HG02763 (cell line): ENCODE results near the gene TNFRSF8.

Experiments used
- ATAC-seq: cut with Tn5 transposase; IDR thresholded peaks from one replicate; pipeline ENCODE4 v1.9.1; 2021; ENCODE audit warnings: mild to moderate bottlenecking, moderate library complexity; ENCODE audit not compliant: unreplicated experiment

TNFRSF8 gene

DNA sequence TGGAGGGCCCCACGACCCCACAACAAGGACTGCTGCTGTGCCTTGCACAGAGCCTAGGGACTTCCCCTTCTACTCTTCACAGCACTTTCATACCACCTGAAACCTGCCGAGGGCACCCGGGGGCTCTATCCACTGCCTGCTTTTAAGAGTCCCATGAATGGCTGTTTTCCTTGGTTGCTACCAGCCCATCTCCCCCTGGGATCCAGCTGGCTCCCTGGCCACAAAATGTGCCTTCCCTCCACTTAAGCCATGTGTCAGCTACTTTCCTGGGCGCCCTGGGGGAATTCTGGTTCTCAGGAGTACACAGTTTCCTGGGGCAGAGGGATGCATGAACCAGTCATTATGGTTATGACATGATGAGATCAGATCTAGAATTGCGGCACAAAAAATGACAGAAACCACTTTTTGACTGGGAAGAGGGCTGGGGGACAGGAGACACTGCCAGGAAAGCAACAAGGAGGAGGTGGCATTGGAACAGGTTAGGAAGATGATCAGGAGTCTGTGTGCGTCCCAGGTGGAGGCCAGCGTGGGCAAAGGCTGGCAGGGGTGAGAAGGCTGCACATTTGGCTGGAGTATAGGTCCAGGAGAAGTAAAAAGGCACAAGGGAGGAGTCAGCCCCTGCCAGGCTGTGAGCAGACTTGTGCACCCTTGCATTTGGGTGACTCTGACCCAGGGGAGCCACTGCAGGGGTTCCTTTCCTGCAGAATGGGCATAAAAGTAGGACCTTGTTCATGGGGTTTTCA is 3.2 kb upstream of the TNFRSF8 start:
- no peak for ATAC-seq

DNA sequence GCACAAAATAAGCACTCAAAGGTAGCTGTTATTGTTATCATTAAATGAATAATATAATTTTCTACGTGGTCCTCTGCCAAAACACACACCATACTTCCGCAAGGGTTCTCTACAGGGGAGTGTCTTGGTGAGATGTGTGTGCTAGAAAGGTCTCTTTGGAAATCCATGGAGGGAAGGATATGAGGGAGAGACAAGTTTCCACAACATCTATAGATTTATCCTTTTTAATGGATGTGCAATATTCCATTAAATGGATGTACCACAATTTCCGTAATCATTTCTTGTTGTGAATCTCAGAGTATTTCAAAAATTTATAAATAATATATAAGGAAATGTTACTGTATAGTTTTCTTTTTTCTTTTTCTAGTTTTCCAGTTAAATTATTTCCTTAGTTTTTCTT is 2.6 kb upstream of the TNFRSF8 start:
- no peak for ATAC-seq

DNA sequence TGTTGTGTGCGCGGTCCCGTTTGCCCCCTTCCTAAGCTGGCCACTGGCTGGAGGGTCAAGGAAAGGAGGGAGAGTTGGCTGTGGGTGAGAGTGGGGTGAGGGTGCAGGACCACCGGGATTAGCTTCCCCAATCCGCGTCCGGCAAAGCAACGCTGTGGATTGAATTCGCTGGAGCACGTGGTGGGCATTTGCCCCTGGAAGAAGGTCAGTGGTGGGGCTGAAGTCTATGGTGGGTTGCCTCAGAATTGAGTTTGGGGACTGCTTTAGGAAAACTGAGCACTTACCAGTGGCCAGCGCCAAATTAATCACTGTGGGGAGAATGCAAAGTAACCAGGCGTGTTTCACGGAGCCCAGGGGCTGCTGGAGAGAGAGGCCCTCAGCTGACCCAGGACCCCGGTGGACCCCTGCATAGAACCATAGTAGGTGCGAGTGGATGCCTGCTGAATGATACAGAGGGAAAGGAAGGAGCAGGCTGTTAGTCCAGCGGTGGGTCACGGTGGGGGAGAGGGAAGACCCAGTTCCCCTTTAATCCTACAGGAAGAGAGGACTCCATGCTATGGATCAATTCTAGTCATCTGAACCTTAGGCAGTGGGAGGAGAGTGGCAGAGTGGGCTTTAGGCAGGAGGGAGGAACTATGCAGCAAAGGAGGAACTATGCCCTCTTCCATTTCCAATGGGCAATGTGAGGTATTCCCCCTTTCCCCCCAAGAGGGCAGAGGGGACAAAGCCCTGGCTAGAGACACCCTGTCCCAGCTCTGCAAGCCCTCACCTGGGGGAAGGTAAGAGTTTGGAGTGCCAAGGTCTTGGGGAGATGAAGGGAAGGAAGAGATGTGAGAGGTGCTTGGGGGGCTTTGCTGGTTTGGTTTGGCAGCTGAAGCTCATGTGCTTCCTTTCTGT is 1.2 kb downstream of the TNFRSF8 start:
- no peak for ATAC-seq

DNA sequence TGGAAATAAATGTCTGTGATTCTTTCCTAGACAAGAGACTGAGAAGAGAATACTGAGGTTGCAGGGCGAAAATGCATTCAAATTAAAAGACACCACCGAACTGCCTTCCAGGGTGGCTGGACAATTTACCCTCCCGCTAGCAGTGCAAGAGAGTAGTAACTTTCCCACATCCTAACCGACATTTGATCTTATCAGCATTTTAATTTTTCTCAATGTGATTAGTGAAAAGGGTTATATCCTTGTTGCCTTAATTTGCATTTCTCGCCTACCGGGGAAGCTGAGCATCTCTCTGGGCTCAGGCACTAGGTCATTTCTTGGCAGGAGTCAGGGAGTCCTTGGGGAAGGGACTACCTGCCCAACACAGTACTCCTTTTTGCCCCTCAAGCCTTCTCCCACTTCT is 2.8 kb downstream of the TNFRSF8 start:
- ATAC-seq = no peak

DNA sequence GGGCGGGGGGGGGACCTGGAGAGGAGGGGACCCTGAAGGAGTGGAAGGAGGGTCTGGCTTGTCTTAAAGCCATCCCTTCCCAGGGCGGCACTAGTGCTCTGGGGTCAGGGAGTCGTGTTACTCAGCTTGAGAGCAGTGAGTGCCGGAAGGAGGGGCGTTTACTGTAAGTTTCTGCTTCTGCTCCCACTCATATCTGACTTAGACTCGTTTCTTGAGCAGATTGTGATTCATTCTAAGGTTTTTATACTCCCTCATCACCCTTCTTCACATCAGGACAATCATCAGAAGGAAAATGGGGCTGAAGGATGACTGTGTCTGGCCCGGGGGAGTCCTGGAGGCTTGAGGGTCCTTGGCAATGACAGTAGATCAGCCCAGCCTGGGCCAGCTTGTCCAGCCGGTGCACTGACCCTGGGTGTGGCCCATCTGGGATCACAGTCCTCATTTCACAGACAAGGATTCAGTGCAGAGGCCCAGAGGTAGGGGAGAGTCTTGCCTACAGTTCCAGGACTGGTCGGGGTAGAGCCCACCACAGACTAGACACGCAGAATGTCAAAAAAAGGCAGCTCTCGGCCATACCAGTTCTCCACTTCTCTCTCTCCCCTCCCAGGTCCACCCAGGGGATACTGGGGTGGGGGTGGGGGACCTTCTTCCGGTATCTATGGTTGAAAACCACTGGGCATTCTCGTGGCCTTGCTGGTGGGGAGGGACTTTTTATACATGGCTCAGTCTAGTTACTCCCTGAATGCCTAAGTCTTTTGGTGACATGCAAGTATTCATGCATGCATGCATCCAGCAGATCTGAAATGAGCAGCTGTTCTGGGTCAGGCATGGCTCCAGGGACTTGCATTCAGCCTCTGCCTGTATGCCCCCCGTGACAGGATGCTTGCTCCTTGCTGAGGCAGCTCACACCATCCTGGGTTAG is 5.1 kb downstream of the TNFRSF8 start:
- ATAC-seq = no peak

DNA sequence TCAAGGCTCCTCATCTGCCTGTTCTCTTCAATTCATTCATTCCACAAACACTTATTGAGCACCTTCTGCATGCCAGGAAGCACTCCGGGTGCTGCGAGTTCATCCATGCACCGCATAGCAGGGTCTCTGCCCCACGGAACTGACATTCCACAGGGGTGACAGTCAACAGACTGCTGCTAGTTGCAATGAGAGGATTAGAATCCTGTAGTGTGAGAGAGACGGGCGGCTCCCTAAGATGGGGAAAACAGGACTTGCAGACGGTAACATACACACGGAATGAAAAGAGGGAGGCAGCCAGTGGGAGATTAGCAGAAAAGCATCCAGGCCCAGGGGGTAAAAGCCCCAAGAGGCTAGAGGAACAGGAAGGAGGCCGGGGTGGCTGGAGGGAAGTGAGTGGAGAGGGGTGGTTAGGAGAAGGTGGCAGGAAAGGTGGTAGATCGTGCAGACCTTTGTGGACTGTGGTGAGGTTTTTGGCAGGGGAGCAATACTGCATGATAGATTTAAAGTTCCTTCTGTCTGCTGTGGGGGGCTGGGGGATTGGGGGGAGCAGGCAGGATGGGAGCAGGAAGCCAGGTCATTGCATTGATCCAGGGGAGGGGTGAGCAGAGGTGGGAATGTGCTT is 6.6 kb downstream of the TNFRSF8 start:
- ATAC-seq = no peak

DNA sequence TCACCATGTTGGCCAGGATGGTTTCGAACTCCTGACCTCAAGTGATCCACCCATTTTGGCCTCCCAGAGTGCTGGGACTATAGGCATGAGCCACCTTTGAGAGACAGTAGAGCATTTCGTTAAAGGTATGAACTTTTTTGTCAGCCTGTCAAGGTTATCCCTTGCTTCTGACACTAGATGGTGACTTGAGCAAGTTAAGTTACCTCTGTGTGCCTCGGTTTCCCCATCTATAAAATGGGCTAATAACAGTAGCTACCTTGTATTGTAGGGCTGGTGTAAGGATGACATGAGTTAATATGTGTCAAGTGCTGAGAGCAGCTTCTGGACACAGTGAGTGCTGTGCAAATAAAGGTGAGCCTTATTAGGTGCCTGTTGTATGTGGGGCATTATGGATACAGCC is 8.8 kb downstream of the TNFRSF8 start:
- no peak for ATAC-seq

DNA sequence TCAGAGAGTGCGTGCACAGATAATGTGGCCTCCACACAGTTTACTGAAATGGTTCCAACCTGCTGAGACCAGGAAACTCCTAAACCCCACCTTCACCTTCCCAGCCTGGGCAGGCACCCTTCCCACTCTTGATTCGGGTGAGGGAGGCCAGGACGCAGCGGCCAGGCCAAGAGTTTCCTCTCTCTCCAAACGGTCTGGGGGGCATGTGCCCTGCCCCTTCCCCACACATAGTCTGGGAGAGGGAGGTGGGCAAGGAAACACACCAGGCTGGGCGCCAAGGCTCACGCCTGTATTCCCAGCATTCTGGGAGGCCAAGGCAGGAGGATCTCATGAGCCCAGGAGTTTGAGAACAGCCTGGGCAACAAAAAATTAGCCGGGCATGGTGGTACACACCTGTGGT is 9.6 kb downstream of the TNFRSF8 start:
- no peak for ATAC-seq

DNA sequence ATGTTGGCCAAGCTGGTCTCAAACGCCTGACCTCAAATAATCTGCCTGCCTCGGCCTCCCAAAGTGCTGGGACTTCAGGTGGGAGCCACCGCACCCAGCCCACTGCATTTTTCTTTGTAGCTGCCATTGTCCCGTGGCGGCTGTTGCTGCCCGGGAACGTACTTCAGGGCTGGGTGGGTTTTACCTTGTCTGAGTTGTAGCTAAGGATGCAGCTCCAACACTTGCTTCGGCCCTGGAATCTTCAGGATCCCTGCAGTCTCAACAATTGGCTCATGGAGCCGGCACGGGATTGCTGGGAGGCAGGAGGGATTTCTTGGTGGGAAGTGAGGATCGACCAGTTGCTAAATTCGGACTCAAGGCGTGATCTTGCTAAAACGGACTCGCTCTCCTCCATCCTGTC is 10.7 kb downstream of the TNFRSF8 start:
- ATAC-seq = no peak

DNA sequence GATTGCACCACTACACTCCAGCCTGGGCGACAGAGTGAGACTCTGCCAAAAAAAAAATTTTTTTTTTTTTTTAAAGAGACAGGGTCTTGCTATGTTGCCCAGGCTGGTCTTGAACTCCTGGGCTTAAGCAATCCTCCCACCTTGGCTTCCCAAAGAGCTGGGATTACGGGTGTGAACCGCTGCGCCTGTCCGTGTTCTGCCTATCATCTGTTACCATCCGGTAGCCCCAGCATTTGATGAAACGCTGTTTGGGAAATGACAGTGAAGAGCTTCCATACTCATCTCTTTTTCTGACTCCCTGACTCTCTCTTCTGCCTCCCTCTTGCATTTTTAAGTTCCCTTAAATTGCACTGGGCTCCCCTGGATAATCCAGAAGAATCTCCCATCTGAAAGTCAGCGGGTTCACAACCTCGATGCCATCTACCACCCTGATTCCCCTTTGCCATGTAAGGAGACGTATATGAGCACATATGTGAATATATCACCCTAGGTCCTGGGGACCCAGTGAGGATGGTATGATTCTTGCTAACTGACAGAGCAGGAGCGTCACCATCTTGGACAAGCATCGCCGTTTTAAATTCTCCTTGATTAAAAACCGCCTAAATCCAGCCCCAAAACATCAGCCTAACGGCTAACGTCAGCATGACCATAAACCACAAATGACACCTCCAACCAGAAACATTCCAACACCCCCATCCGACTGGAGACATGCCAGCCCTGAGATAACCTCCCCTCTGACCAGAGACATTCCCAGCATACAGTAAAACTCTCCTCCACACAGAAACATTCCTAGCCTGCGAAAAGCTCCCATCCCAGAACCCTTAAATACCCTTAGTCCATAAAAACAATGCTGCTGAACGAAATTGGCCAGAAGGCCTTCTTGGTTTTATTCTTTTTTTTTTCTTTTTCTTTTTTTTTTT is 12.4 kb downstream of the TNFRSF8 start:
- ATAC-seq = no peak

DNA sequence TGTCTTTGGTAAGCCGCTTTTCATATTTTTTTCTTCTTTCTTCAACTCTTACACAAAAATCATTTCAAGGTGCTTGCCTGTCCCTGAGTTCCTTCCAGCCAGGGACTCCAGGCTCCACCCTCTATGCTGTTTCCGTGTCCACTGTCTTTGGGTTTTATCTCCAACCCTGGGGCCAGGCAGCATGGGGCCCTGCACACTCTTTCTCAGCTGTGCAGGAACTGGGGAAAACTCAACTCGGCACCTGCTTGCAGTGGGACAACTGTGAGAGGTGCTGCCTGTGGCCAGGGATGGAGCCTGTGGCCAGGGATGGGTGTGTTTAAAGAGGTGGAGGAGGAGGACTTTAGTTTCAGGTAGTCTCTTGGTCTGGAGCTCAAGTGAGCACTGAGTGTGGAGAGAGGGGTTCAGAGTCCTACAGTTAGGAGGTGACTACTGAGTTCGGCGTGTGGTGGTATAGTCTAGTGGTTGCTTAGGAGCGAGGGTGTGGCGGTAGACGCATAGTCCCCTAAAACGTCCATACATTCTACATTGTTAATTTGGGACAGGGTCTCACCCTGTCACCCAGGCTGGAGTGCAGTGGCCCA is 13.4 kb downstream of the TNFRSF8 start:
- ATAC-seq = no peak

DNA sequence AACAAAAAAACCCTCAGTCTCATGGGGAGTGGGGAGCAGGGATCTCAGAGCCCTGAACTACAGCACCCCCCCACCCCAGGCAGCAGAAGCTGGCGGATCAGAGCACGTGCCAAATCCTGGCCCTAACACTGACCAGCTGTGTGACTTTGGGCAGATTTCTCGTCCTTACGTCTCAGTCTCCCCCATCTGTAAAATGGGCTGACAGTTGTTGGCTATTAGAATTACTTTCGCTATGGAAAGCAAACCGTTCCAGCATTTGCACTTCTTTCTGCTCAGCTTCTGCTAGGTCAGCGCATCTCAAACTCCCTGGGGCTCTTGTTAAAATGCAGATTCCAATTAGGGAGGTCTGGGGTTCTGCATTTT is 15.5 kb downstream of the TNFRSF8 start:
- no peak for ATAC-seq

DNA sequence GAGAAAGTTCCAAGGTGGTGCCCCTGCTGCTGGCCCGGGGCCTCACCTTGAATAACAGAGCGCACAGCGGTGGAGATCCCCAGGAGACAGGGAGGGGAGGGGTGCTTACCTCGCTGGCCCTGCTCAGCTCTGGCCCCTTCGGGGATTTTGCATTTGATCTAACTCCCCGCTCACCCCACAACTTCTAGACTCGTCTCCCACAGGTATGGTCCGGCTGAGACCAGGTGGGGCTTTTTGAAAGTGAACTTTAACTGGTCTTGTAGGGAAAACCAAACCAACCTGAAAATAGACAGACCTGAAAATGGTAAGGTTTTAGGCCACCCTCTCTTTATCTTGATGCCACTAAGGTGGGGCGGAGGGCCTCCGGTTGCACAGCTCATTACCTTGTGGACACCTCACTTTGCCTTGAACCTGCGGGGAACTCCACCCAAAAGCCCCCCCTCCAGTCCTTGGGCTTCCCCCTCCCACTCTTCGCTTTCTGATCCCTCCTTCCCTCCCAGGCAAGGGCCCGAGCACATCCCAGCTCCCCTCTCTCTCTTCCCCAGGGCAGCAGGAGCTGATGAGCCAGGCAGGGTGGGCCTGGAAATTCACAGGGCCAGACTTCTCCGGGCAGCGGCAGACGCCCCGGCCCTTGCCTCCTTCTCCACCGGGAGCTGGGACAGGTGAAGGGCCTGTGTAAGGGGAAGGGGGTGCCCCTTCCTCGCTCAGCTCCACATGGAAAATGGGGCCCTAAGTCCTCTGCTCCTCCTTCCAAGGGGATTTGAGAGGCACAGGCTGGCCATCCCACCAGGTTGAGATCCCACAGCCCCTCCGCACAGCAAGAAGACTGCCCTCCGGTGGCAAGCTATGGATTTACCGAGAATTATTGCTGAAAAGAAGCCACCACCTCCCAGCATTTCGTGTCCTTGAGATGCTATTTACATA is 16.1 kb downstream of the TNFRSF8 start:
- peak; percentile 43 for ATAC-seq

DNA sequence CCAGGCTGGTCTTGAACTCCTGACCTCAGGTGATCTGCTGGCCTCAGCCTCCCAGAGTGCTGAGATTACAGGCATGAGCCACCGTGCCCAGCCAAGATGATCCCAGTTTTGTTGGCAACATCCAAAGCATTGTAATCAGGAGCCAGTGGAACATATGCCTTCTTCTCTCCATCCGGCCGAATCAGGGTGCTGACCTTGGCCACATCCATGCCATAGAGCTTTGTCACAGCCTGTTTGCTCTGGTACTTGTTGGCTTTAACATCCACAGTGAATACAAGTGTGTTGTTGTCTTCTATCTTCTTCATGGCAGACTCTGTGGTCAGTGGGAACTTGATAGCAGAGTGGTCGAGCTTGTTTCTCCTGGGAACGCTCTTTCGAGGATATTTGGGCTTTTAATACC is 17.1 kb downstream of the TNFRSF8 start:
- ATAC-seq = no peak

DNA sequence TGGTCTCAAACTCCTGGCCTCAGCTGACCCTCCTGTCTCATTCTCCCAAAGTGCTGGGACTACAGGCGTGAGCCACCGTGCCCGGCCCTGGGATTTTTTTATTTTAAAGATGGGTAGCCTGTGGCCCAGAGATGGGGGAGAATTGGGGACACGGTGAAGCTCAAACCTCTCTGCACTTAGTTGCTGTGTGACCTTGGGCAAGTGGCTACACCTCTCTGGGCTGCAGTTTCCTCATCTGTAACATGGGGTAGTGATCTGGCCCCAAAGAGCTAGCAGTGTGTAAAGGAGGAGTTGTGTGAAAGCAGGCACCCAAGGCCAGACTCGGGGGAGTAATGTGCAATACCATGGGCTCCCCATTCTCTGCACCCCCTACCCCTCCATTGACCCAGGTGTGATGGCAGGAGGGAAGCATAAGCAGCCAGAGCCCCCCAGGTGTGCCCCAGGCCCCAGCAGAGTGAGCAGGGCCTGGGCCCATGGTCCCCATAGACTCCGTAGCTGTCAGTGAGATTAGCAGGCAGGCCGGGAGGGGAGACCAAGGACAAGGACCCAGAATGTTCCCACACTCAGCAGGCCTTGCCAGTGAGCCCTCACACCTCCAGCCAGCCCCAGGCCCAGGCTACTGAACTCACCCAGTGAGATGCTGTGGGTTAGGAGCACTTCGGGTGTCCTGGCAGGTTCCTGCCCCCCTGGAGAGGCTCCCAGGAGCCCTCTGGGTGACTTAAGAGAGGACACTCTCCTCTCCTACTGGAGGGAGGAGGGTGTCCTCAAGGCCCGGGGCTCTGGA is 17.9 kb downstream of the TNFRSF8 start:
- ATAC-seq = no peak

DNA sequence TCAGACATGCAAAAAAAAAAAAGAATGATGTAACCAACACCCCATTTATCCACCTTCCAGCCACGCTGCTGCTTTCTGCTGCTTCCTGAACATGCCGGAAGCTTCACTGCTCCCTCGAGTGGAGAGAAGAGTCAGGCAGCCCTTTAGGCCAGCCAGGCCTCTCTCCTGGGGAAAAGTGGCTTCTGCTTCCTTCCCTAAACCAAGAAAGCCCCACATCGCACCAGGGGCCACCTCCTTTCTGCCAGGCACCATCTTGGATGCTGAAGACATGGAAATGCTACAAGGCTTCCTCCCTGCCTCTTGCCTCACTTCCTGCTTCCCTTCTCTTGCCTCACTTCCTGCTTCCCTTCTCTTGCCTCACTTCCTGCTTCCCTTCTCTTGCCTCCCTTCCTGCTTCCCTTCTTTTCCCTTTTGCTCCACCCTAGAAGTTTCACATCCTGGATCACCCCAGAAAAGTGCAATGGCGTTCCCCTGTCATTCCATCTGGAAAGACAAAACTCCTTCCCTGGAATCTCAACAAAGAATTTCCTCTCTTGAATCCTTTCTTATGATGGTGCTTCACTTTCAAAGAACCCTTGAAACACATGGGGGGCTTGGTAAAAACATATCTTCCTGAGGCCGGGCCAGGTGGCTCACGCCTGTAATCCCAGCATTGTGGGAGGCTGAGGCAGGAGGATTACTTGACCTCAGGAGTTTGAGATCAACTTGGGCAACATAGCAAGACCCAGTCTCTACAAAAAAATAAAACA is 18.7 kb downstream of the TNFRSF8 start:
- no peak for ATAC-seq

DNA sequence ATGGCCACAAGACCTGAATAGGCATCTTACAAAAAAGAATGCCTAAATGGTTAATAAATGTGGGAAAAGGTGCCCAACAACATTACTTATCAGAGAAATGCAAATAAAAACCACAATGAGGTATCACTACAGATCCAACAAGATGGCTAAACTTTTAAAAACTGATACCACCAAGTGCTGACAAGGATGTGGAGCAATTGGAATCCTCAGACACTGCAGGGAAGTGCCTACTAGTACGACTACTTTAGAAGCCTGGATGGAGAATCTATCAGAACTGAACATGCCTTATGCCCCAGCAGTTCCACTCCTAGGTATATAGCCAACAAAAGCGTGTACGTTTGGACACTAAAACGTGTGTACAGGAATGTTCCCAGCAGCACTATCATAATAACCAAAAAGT is 19.9 kb downstream of the TNFRSF8 start:
- no peak for ATAC-seq
